ACC112 (cell line): Measurements from ENCODE around the gene SRSF10.
A peak's percentile ranks its signal among the peaks of the same experiment; 100 is the strongest.
"Not testable (repeated sequence)": the region's sequence is repeated elsewhere in the genome, so short reads cannot be mapped to it uniquely, and the experiment has no call there.

Experiments
- H2AFZ ChIP-seq: fragments of 200-600 bp; sonication (generic); one replicate; pipeline ENCODE4 v1.6.0; 2017; ENCODE audit warnings: antibody characterized with exemption, low read length; ENCODE audit not compliant: unreplicated experiment
- H3K27ac ChIP-seq: fragments of 200-600 bp; sonication (generic); 2 replicates; pipeline ENCODE4 v1.5.1; 2014; ENCODE audit warnings: low read depth, mild to moderate bottlenecking, antibody characterized with exemption, low read length, moderate library complexity
- H3K27me3 ChIP-seq: fragments of 200-600 bp; sonication (generic); 2 replicates; pipeline ENCODE4 v1.6.1; 2014; ENCODE audit warnings: mild to moderate bottlenecking, antibody characterized with exemption, low read length, moderate library complexity, mixed read lengths; ENCODE audit not compliant: insufficient read depth
- H3K36me3 ChIP-seq: fragments of 200-600 bp; sonication (generic); 2 replicates; pipeline ENCODE4 v1.6.1; 2016; ENCODE audit warnings: mild to moderate bottlenecking, antibody characterized with exemption, low read length, moderate library complexity, mixed read lengths; ENCODE audit not compliant: insufficient read depth
- H3K4me1 ChIP-seq: fragments of 200-600 bp; sonication (generic); one replicate; pipeline ENCODE4 v1.6.1; 2016; ENCODE audit warnings: low read length, mixed read lengths; ENCODE audit not compliant: insufficient read depth, unreplicated experiment, control insufficient read depth
- H3K4me3 ChIP-seq: fragments of 200-600 bp; sonication (generic); 2 replicates; pipeline ENCODE4 v1.5.1; 2014; ENCODE audit warnings: mild to moderate bottlenecking, low read depth, low read length
- H3K79me2 ChIP-seq: fragments of 200-600 bp; sonication (generic); one replicate; pipeline ENCODE4 v1.6.0; 2016; ENCODE audit warnings: low read length; ENCODE audit not compliant: control insufficient read depth, unreplicated experiment, insufficient read depth

SRSF10 gene

DNA sequence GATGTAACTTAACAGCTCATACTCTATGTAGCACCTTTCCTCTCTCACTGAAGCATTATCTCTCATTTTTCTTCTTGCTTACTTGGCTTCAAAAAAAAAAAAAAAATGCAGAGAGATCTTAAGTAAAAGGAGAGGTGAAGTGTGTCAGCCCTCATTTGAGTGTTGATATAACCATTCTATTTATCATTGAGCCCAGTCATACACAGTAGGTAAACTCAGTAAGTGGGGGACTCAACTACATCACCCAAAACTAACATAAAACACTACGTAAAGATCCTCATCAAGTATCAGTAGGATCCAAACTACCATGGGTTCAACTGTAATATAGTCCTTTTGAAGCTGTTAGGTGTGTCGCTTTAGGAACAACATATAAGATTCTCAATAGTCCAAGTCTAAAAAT lies 12.3 kb downstream of the SRSF10 start:
- H2AFZ ChIP-seq = no peak overlapping the region
- peaks cover 11% of the 10 kb centered on the region for H3K4me1 ChIP-seq
- peaks cover 26% of the 10 kb centered on the region for H3K36me3 ChIP-seq
- H3K79me2 ChIP-seq = peaks cover 24% of the 10 kb centered on the region
- H3K27me3 ChIP-seq = no peaks in the 10 kb centered on the region
- H3K4me3 ChIP-seq = no peak overlapping the region
- H3K27ac ChIP-seq = no peak overlapping the region

DNA sequence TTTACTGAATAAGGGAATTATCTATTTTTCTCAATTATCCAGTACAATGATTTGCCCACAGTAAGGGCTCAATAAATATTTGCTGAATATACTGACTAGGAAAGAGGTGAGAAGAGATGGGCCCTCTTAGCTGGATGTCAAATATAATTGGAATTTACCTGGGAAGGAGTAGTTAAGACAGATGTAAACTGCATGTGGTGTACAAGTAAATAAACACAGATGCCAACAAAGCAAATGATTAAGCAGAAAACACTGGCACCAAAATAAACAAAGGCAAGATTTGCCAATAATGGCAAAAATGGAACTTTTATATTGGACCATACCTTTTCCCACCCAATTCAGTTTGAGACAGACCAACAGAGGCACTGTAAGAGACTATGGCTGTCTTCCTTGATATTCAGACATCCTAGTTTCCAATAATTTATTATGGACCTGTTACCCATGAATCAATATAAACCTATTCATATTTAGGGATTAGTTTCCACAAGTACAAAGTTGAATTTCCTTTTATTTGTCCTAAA lies 13.1 kb downstream of the SRSF10 start:
- no peak overlapping the region for H3K4me3 ChIP-seq
- H3K36me3 ChIP-seq = peaks cover 26% of the 10 kb centered on the region; the same call in 1 of the 2 replicates
- H3K4me1 ChIP-seq = peaks cover 11% of the 10 kb centered on the region
- no peaks in the 10 kb centered on the region for H3K27me3 ChIP-seq
- H2AFZ ChIP-seq = no peak overlapping the region
- H3K79me2 ChIP-seq = peaks cover 19% of the 10 kb centered on the region
- no peak overlapping the region for H3K27ac ChIP-seq

DNA sequence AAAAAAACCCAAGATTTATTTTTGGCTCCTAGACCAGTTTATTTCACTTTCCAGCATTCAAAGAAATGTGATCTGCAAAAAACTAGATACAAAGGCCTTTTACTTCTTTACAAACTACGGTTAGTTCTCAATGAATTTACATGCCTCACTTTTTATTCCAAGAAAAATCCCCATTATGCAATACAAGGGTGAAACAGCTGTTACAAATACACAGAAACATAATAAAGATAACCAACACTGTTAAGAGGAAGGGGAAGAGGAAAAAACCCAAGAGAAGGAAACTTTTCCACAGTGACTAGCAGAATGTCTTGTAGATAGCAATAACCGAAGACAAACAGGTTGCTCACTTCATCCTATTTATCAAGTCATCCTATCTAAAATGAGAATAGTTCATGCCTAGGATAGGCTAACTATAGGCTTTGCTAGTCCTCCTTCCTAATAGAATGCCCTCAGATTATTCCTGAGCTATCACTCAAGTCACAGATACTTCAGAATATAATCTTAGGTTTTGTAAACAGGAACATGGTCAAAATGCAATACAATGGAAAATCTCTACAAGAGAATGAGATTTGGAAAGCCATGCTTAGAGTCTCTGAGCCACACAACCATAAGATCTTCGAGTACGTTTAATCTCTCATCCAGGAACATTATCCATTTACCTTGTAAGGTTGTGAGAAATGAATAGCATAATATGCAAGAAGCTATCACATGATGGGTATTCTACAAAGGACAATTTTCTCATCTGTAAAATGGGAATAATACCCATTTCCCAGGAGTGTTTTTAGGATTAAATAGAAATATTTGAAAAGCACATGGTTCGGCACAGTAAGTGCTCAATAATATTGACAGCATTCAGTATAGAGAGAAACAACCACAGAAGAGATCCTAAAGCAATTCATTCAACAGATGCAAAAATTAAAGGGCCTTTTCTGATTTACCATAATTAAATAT lies 15.1 kb downstream of the SRSF10 start:
- H3K27ac ChIP-seq = peak overlapping the region; percentile 57
- H3K36me3 ChIP-seq = peaks cover 26% of the 10 kb centered on the region
- H3K79me2 ChIP-seq = peaks cover 31% of the 10 kb centered on the region
- no peak overlapping the region for H3K4me3 ChIP-seq
- H3K27me3 ChIP-seq = no peaks in the 10 kb centered on the region
- H2AFZ ChIP-seq = no peak overlapping the region
- H3K4me1 ChIP-seq = peaks cover 11% of the 10 kb centered on the region

DNA sequence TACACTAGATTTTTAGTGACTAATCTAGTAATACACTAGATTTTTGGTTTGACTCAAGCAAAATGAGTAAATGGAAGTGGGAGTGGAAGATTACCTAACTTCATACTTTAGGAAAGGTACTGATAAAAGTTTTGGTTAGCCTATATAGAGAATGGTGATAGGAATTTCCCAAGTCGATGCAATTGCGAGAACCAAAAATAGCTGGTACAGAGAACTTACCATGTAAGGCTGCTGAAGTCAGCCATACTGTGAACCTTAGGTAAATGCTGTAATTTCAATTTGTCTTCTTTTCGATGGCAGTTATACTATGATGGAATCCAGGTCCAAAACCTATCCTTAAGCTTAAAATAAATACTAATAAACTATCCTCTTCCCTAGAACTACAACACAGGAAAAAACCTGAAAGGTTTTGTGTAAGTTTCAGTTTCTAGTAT lies 15.9 kb downstream of the SRSF10 start:
- H3K79me2 ChIP-seq = peaks cover 32% of the 10 kb centered on the region
- H3K27ac ChIP-seq = peak overlapping the region; percentile 57
- H3K4me3 ChIP-seq = no peak overlapping the region

DNA sequence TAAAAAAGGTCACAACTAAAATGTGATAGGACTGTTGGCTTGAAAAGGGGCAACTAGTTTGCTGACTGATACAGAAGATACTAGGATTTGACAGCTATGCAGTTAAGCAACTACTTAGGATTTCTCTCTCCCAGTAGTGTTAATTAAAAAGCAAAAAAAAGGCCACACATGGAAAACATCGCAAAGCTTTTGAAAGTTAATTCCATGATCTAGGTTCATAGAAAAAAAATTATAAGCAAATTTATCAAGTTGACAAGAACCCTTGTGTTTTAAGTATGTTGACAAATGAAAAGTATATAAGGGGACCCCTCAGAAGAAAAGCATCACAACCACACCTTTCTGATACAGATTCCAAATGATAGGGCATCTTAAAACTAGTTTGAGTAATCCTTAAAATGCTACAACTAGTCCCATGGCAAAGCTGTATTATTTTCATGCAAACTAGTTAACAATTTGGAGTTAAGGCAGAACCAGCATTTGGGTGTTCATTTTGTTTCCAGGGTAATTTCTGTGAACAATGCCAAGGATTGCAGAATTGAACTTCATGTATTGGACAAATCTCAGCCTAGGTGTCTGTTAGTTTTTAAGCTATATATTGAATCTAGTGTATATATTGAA lies 16.4 kb downstream of the SRSF10 start:
- Histone ChIP-seq H3K79me2 (peaks cover 32% of the 10 kb centered on the region), H3K4me1 (peaks cover 11% of the 10 kb centered on the region), H2AFZ (no peak overlapping the region), H3K27me3 (no peaks in the 10 kb centered on the region), H3K4me3 (no peak overlapping the region), H3K36me3 (peaks cover 20% of the 10 kb centered on the region), H3K27ac (peak overlapping the region; percentile 57)

More for the DNA sequence above, 15.9 kb downstream of the SRSF10 start:
- peaks cover 22% of the 10 kb centered on the region for H3K36me3 ChIP-seq
- H3K27me3 ChIP-seq = no peaks in the 10 kb centered on the region
- peaks cover 11% of the 10 kb centered on the region for H3K4me1 ChIP-seq
- no peak overlapping the region for H2AFZ ChIP-seq

DNA sequence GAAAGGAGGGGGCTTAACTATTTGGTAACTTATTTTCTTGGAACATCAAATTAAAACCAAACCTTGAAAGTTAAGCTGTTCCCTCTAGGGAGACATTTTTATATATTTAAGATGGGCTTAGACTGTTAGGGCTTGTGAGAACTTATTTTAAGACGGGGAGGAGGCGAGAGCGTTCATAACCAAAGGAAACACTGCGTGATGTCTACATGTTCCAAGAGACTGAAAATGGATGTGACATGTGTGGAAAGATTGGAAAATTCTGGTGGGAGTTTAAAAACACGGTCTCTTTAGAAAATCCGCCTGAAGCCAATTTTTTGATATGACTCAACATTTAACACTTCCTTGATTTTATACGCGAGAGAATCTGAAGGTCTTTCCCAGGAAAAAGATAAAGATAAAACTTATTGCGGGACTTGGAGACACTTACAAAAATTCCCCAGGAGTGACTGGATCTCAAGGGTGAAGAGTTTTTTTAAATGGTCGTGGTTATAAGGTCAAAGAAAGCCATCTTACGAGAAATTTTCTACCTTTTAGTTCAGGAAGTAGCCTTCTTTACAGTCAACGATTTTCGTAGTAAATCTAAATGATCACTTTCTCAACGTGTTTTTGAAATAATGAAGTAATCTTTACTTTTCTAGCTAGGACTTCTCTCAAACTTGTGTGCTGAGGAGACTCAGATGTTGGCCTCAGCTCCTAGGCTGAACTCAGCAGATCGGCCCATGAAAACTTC lies 19.7 kb downstream of the SRSF10 start:
- H3K27me3 ChIP-seq = no peaks in the 10 kb centered on the region
- H3K4me1 ChIP-seq = peaks cover 16% of the 10 kb centered on the region
- H3K36me3 ChIP-seq = peaks cover 15% of the 10 kb centered on the region
- H2AFZ ChIP-seq = no peak overlapping the region
- peak overlapping the region; percentile 94 for H3K27ac ChIP-seq
- H3K4me3 ChIP-seq = peak overlapping the region; percentile 92
- peaks cover 25% of the 10 kb centered on the region for H3K79me2 ChIP-seq

DNA sequence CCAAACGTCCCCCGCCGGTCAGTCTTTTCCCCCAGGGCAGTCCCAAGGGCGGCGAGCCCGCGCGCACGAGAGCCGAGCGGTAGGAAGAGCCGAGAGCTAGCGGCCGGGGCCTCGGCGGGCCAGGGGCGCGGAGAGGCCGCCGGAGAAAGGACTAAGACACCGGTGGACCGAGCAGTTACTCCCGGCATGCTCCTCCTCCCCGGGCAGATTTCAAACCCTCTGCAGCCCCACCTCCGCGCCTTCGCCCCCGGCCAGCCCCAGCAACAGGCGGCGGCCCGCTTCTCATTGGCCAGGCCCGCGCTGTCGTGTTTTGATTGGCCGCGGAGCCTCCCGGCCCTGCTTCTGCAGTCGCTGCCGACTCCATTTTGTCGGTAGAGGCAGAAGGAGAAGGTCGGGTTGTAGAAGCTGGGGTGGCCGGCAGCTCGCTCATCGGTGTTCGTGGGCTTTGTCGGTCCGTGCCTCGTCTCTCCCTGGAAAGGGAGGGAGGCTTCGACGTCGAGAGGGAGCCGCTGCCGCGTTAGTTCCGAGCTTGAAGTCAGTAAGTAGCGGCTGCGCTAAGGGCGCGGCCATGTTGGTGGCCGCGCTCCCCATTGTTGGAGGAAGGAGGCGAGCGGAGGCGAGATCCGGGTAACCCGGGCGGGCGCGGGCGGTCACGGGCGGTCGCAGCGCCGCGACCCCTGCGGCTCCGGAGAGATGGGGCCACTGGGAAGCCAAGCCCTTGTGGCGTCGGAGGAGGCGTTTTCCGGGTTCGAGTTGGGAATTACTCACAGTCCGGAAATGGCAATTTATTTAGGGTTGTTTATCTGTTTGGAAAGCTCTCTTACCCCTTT lies 20.5 kb downstream of the SRSF10 start, which contains the start of gene PNRC2:
Gene PNRC2 (plus strand): TSS at position 368 of the 830 bp plus-strand sequence. CDS start 1,630 bp downstream, outside the sequence.
- Histone ChIP-seq H3K36me3 (peaks cover 15% of the 10 kb centered on the region), H3K79me2 (peaks cover 25% of the 10 kb centered on the region), H3K4me3 (peak within 1 kb of the TSS; percentile 92), H3K27me3 (no peaks in the 10 kb centered on the region), H3K4me1 (peaks cover 18% of the 10 kb centered on the region), H2AFZ (peak within 1 kb of the TSS; percentile 50), H3K27ac (peak within 1 kb of the TSS; percentile 94)

DNA sequence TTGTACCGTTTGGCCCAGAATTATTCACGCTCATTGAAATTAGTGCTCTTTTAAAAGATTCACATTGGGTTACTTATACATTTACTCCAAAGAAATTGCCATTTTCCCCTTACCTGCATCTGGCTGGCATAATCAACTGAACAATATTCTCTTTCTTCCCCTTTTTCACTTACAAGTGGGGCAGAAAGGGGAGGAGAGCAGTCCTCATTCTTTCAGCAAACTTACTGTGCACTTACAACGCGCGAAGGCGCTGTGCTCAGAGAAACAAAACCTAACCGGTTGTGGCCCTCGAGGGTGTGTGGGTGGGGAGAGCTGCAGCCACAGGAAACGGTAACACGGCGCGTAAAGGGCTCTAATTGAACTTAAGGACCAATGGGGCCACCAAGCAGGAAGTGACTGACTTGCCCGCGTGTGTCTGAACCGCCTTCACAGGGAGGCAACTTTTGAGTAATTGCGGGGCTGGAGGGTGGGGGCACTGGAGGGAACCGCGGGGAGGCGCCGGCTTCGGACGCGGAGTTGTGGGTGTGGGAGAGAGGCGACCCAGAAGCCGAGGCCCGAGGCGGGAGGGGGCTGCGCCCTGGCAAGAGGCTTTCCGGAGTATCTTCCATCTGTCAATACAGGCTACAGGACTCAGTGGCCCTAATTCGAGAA lies 21.2 kb downstream of the SRSF10 start:
- peaks cover 14% of the 10 kb centered on the region for H3K36me3 ChIP-seq
- peak overlapping the region; percentile 50 for H2AFZ ChIP-seq
- peak overlapping the region; percentile 94 for H3K27ac ChIP-seq
- H3K4me3 ChIP-seq = peak overlapping the region; percentile 92
- peaks cover 25% of the 10 kb centered on the region for H3K79me2 ChIP-seq
- no peaks in the 10 kb centered on the region for H3K27me3 ChIP-seq
- H3K4me1 ChIP-seq = peaks cover 15% of the 10 kb centered on the region

DNA sequence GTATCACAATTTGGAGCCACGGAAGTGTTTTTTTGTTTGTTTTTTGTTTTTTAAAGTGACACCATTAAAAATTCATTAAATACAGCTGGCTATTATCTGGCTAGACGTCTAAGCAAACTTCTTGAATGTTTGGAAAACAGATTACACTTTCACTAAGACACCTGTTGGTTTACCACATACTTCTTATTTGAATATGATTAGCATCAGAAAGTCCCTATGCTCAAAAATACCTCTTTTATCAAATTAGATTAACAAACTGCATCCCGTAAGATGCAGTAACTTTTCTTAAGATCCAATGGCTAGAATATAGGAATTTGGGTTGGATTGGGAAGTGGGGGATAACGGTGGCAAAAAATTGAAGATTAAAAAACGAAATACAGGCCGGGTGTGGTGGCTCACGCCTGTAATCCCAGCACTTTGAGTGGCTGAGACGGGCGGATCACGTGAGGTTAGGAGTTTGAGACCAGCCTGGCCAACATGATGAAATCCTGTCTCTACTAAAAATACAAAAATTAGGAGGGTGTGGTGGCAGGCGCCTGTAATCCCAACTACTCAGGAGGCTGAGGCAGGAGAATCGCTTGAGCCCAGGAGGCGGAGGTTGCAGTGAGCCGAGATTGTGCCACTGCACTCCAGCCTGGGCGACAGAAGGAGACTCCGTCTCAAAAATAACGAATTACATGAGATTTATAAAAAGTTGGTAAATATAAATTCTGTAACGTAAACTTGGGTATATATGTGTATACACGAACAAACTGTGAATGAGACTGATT lies 21.9 kb downstream of the SRSF10 start:
- H3K27me3 ChIP-seq, H3K36me3 ChIP-seq: not testable (repeated sequence)
- peaks cover 25% of the 10 kb centered on the region for H3K79me2 ChIP-seq
- H3K27ac ChIP-seq = peak overlapping the region; percentile 94
- peak overlapping the region; percentile 92 for H3K4me3 ChIP-seq
- peak overlapping the region; percentile 26 for H2AFZ ChIP-seq
- H3K4me1 ChIP-seq = peaks cover 15% of the 10 kb centered on the region
